Measurements from ENCODE around the gene PRIMA1. TPM values are rescaled to one million over a fixed set of nuclear protein-coding genes. Genes with fewer than 3 reads are reported as not detected.
A peak's percentile ranks its signal among the peaks of the same experiment; 100 is the strongest.

PRIMA1 gene
- total and polyA plus RNA-seq, 4 donors, result 0.22 to 0.78 (median 0.53) TPM

DNA sequence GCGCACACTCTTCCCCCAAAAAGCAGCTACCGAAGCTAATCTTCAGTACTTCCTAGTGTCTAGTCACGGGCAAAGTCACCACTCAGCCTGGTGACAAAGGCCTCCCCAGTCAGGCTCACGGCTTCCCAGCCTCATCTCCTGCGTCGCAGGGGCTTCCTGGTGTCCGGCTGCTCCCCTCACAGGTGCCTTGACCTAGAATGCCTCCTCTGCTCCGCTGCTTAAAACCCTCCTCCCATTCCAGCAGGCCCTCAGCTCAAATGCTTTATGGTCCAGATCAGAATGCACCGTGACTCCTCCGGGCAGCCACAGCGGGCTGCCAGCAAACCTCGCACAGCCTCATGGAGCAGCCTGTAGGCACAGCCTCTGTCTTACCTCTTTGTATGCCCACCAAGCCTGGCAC lies 53.1 kb downstream of the PRIMA1 start:
- H3K27ac ChIP-seq (ENCODE audit: low read depth in 1 of 2, low read length in 1 of 2), result no peak overlapping the region
- no peak overlapping the region for H3K9ac ChIP-seq (ENCODE audit: insufficient read depth in 1 of 2, low read length in 2 of 2)
- DNase-seq (no peak), ATAC-seq (ENCODE audit: insufficient read depth, low FRiP score) (no peak)
- no peaks in the 10 kb centered on the region for H3K4me1 ChIP-seq (ENCODE audit: control insufficient read depth in 5 of 5, insufficient read depth in 5 of 5, low read length in 5 of 5)
- no peaks in the 10 kb centered on the region for H3K36me3 ChIP-seq (ENCODE audit: control insufficient read depth in 4 of 4, insufficient read depth in 4 of 4, low read length in 4 of 4)
- no peak overlapping the region for H3K4me3 ChIP-seq
- no peaks in the 10 kb centered on the region for H3K9me3 ChIP-seq (ENCODE audit: control insufficient read depth in 4 of 4, insufficient read depth in 3 of 4, low read length in 3 of 4)
- 88 to 93% methylated on average over 12 of the region's 12 CpGs for WGBS, 2 donors
- no peak for TF ChIP-seq CTCF (IDR thresholded peaks at IDR 0.05; ENCODE audit: control extremely low read depth, extremely low read depth)
- peaks cover 0 to 3% (median 0%) of the 10 kb centered on the region in 3 donors for H3K27me3 ChIP-seq (ENCODE audit: control insufficient read depth in 3 of 3, insufficient read depth in 3 of 3, low read length in 2 of 3)

GRCh38 chr14:93734086-93734822 lies 54.0 kb downstream of the PRIMA1 start:
- no peak for DNase-seq
- Histone ChIP-seq H3K9ac (ENCODE audit: insufficient read depth in 1 of 2, low read length in 2 of 2) (no peak overlapping the region), H3K4me1 (ENCODE audit: control insufficient read depth in 5 of 5, insufficient read depth in 5 of 5, low read length in 5 of 5) (no peaks in the 10 kb centered on the region), H3K27me3 (ENCODE audit: control insufficient read depth in 3 of 3, insufficient read depth in 3 of 3, low read length in 2 of 3) (no peaks in the 10 kb centered on the region), H3K4me3 (no peak overlapping the region), H3K9me3 (ENCODE audit: control insufficient read depth in 4 of 4, insufficient read depth in 3 of 4, low read length in 3 of 4) (no peaks in the 10 kb centered on the region), H3K27ac (ENCODE audit: low read depth in 1 of 2, low read length in 1 of 2) (no peak overlapping the region), H3K36me3 (ENCODE audit: control insufficient read depth in 4 of 4, insufficient read depth in 4 of 4, low read length in 4 of 4) (no peaks in the 10 kb centered on the region)
- 86 to 88% methylated on average over 25 of the region's 25 CpGs for WGBS, 2 donors
- ATAC-seq (ENCODE audit: insufficient read depth, low FRiP score), result no peak
- no peak for TF ChIP-seq CTCF (IDR thresholded peaks at IDR 0.05; ENCODE audit: control extremely low read depth, extremely low read depth)

- H3K9ac ChIP-seq (ENCODE audit: insufficient read depth in 1 of 2, low read length in 2 of 2), result no peak overlapping the region
- no peaks in the 10 kb centered on the region for H3K27me3 ChIP-seq (ENCODE audit: control insufficient read depth in 3 of 3, insufficient read depth in 3 of 3, low read length in 2 of 3)
- WGBS, 2 donors, result 69 to 90% methylated on average over 6 of the region's 6 CpGs
- H3K4me1 ChIP-seq (ENCODE audit: control insufficient read depth in 5 of 5, insufficient read depth in 5 of 5, low read length in 5 of 5), result no peaks in the 10 kb centered on the region
- H3K9me3 ChIP-seq (ENCODE audit: control insufficient read depth in 4 of 4, insufficient read depth in 3 of 4, low read length in 3 of 4), result no peaks in the 10 kb centered on the region
- H3K27ac ChIP-seq (ENCODE audit: low read depth in 1 of 2, low read length in 1 of 2), result no peak overlapping the region
- H3K4me3 ChIP-seq, result no peak overlapping the region
- TF ChIP-seq CTCF (IDR thresholded peaks at IDR 0.05; ENCODE audit: control extremely low read depth, extremely low read depth), result no peak
- no peaks in the 10 kb centered on the region for H3K36me3 ChIP-seq (ENCODE audit: control insufficient read depth in 4 of 4, insufficient read depth in 4 of 4, low read length in 4 of 4)
- DNase-seq (no peak), ATAC-seq (ENCODE audit: insufficient read depth, low FRiP score) (no peak)
Observed at GRCh38 chr14:93733631-93734030, 54.7 kb downstream of the PRIMA1 start.

DNA sequence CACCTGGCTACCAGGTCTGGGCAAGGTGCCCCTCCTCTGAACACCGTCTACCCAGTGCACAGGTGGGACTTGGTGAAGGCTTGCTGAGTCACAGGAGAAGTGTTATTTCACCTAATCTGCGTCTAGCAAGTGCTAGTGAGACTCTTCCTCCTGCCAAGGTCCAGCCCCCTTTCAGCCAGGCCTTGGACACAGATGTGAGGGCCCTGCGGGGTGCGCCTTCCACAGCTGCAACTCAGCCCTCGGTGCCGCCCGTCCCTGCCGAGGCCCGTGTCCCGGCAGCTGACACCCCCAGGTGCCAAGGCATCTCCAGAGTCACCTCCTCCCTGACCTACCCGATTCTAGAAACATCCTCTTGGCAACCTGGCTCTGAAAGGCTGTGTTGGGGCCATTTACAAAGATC lies 55.1 kb downstream of the PRIMA1 start:
- Histone ChIP-seq H3K4me3 (no peak overlapping the region), H3K4me1 (ENCODE audit: control insufficient read depth in 5 of 5, insufficient read depth in 5 of 5, low read length in 5 of 5) (no peaks in the 10 kb centered on the region), H3K9me3 (ENCODE audit: control insufficient read depth in 4 of 4, insufficient read depth in 3 of 4, low read length in 3 of 4) (no peaks in the 10 kb centered on the region), H3K36me3 (ENCODE audit: control insufficient read depth in 4 of 4, insufficient read depth in 4 of 4, low read length in 4 of 4) (no peaks in the 10 kb centered on the region), H3K9ac (ENCODE audit: insufficient read depth in 1 of 2, low read length in 2 of 2) (no peak overlapping the region), H3K27ac (ENCODE audit: low read depth in 1 of 2, low read length in 1 of 2) (no peak overlapping the region), H3K27me3 (ENCODE audit: control insufficient read depth in 3 of 3, insufficient read depth in 3 of 3, low read length in 2 of 3) (no peaks in the 10 kb centered on the region)
- DNase-seq (no peak), ATAC-seq (ENCODE audit: insufficient read depth, low FRiP score) (peak; percentile 30)
- 61 to 65% methylated on average over 11 of the region's 11 CpGs for WGBS, 2 donors
- no peak for TF ChIP-seq CTCF (IDR thresholded peaks at IDR 0.05; ENCODE audit: control extremely low read depth, extremely low read depth)

Measured in lung (tissue), 12 donors.